DOHH2 (cell line): ENCODE results near the gene RDM1.

Experiments used
- H3F3A ChIP-seq: fragments of 200-600 bp; sonication (generic), shearing (Covaris generic); 2 replicates; pipeline ENCODE4 v1.6.0; 2016; ENCODE audit warnings: antibody characterized with exemption, mild to moderate bottlenecking; ENCODE audit not compliant: control insufficient read depth, insufficient read depth
- H3K27ac ChIP-seq: fragments of 200-600 bp; sonication (generic); 2 replicates; pipeline ENCODE4 v1.5.1; 2014; ENCODE audit warnings: low read depth, mild to moderate bottlenecking, low read length, moderate library complexity
- H3K27me3 ChIP-seq: fragments of 200-600 bp; sonication (generic); 2 replicates; pipeline ENCODE4 v1.6.1; 2014; ENCODE audit warnings: mild to moderate bottlenecking, low read length, mixed read lengths; ENCODE audit not compliant: control insufficient read depth
- H3K36me3 ChIP-seq: fragments of 200-600 bp; sonication (generic); 2 replicates; pipeline ENCODE4 v1.6.1; 2014; ENCODE audit warnings: mild to moderate bottlenecking, low read length, moderate library complexity, mixed read lengths; ENCODE audit not compliant: control insufficient read depth
- H3K4me1 ChIP-seq: fragments of 200-600 bp; sonication (generic); 2 replicates; pipeline ENCODE4 v1.6.1; 2014; ENCODE audit warnings: mild to moderate bottlenecking, low read length, mixed read lengths; ENCODE audit not compliant: control insufficient read depth
- H3K4me2 ChIP-seq: fragments of 200-600 bp; sonication (generic); 2 replicates; pipeline ENCODE4 v1.6.0; 2014; ENCODE audit warnings: mild to moderate bottlenecking, low read length, moderate library complexity
- H3K4me3 ChIP-seq: fragments of 200-600 bp; sonication (generic); 2 replicates; pipeline ENCODE4 v1.5.1; 2014; ENCODE audit warnings: mild to moderate bottlenecking, low read length, mixed read lengths
- H3K79me2 ChIP-seq: fragments of 200-600 bp; sonication (generic); 2 replicates; pipeline ENCODE4 v1.6.1; 2014; ENCODE audit warnings: mild to moderate bottlenecking, low read length, mixed read lengths; ENCODE audit not compliant: control insufficient read depth
- H3K9me2 ChIP-seq: fragments of 200-600 bp; sonication (generic); replicated peaks from 2 replicates; pipeline ENCODE4 v1.6.1; 2014; ENCODE audit warnings: mild to moderate bottlenecking, low read length, mixed read lengths; ENCODE audit not compliant: control insufficient read depth
- H3K9me3 ChIP-seq: fragments of 200-600 bp; sonication (generic); 2 replicates; pipeline ENCODE4 v1.6.1; 2014; ENCODE audit warnings: antibody characterized with exemption, low read length, mixed read lengths; ENCODE audit not compliant: control insufficient read depth, insufficient read depth
- H4K20me1 ChIP-seq: fragments of 200-600 bp; sonication (generic); 2 replicates; pipeline ENCODE4 v1.6.0; 2014; ENCODE audit warnings: low read depth, mild to moderate bottlenecking, antibody characterized with exemption, low read length, moderate library complexity; ENCODE audit not compliant: control insufficient read depth, insufficient read depth
- CTCF ChIP-seq: fragments of 200-600 bp; sonication (generic); IDR thresholded peaks from one replicate; pipeline ENCODE4 v1.5.1; 2014; ENCODE audit warnings: antibody characterized with exemption, mild to moderate bottlenecking, low read depth, low read length; ENCODE audit not compliant: poor library complexity, severe bottlenecking
- EZH2phosphoT487 ChIP-seq: fragments of 200-600 bp; sonication (generic); IDR thresholded peaks from 2 replicates; pipeline ENCODE4 v1.6.1; 2017; ENCODE audit warnings: borderline replicate concordance, mild to moderate bottlenecking, antibody characterized with exemption, low read length, moderate library complexity, mixed read lengths

RDM1 gene

DNA sequence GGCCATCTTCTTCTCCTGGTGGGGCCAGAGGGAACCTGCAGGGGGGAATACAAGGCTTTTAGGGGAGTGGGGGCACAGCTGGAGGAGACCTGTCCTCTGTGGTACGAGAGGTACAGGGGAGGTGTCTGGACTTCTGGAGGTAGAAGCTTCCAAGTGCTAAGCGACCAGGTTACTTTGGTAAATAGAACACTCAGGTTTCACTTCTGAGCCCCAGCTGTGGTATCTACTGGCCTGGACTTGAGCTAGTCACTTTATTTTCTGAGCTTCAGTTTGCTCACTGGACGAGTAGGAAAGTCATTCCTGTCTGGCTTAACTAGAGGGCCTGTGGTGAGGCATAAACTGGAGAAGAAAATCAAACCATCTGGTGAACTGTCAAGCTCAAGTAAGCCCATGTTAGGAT is 61.8 kb downstream of the RDM1 start, which contains the start of gene HEATR9:
Gene HEATR9, minus strand, starts transcription at position 155 of the 400 bp plus-strand sequence. Its CDS starts 149 bp downstream, at position 6.
- Histone ChIP-seq H3K4me1 (no peaks in the 10 kb centered on the region), H3K4me3 (no peak within 1 kb of the TSS), H3K4me2 (no peak within 1 kb of the TSS), H3K9me2 (no peaks in the 10 kb centered on the region), H3K27me3 (no peaks in the 10 kb centered on the region), H3K79me2 (no peaks in the 10 kb centered on the region), H3F3A (no peaks in the 10 kb centered on the region), H4K20me1 (no peaks in the 10 kb centered on the region), H3K36me3 (no peaks in the 10 kb centered on the region), H3K9me3 (no peaks in the 10 kb centered on the region), H3K27ac (no peak within 1 kb of the TSS)
- TF ChIP-seq EZH2phosphoT487 (no peak), CTCF (no peak)
